ENCODE measurements around the gene UNC119B.
"Not testable (repeated sequence)": the region's sequence is repeated elsewhere in the genome, so short reads cannot be mapped to it uniquely, and the experiment has no call there.

UNC119B gene

DNA sequence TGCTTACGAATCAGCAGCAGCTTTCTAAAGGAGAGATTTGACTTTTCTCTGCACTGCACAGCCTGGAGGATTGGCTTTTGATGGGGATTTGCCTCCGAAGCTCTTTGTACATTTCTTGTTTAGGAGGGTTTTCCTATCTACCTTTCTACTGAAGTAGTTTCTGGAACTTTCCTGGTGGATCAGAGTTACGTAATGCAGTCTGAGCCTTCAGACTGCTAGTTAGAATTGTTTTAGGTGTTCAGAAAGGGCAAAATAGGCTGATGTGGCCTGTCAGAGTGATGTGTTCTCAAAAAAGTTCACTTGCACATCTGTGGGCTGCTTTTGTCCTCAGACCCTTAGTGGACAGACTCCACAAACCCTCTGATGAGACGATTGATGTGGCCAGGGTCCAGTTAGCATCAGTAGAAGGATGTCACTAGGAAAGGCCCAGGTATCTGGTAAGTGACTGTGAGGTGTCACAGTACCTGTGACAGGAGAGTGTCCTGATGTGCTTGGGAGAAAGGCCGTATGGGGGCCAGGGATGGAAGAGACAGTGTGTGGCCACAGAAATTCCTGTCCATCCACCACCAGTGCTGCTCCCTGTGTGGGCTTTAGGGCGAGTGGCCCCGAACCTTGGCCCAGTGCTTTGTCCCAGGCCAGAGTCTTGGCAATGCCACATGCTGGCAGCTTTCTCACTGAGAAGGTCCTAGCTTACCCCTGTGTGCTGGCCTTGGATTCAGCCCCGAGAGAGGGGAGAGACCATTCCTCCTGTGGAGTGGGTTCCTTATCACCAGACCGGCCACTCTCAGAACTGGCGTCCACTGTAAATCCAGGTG lies 10.9 kb downstream of the UNC119B start:
- Histone ChIP-seq H3K4me1 (ENCODE audit: control insufficient read depth, insufficient read depth, low read length) (peaks cover 56% of the 10 kb centered on the region), H3K9me3 (ENCODE audit: control insufficient read depth, low read length) (no peaks in the 10 kb centered on the region), H3K36me3 (ENCODE audit: control insufficient read depth, insufficient read depth, low read length, severe bottlenecking) (peaks cover 43% of the 10 kb centered on the region), H3K9ac (ENCODE audit: low read length) (peak overlapping the region; percentile 77), H3K27me3 (replicated peaks; ENCODE audit: control insufficient read depth, insufficient read depth, low read length) (no peaks in the 10 kb centered on the region), H3K4me3 (ENCODE audit: low read length) (peak overlapping the region; percentile 43)
- DNase-seq (ENCODE audit: low read depth) = no peak

GRCh38 chr12:120721866-120722265 lies 11.6 kb downstream of the UNC119B start:
- Histone ChIP-seq H3K4me3 (ENCODE audit: low read length) (no peak overlapping the region), H3K36me3 (ENCODE audit: control insufficient read depth, insufficient read depth, low read length, severe bottlenecking) (peaks cover 36% of the 10 kb centered on the region), H3K4me1 (ENCODE audit: control insufficient read depth, insufficient read depth, low read length) (peaks cover 61% of the 10 kb centered on the region), H3K9me3 (ENCODE audit: control insufficient read depth, low read length) (no peaks in the 10 kb centered on the region), H3K27me3 (replicated peaks; ENCODE audit: control insufficient read depth, insufficient read depth, low read length) (no peaks in the 10 kb centered on the region), H3K9ac (ENCODE audit: low read length) (peak overlapping the region; percentile 77)
- DNase-seq (ENCODE audit: low read depth) = no peak

DNA sequence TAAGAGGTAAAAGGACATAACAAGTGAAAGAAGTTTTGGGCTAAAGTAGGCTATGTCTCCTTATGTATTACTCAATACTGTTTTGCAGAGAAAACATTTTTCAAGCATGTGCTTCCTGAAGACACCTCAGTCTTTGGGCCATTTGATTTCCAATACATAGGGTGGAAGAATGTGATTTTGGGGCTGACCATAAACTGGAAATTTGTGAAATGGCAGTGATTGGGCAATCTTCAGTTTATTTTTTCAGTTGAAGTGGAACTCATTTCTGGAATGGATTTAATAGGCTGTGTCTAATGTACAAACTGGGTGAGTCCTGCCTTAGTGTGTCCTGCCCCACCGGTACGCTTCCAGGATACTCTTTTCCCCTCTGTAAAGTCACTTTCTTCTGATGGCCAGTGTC lies 12.5 kb downstream of the UNC119B start:
- peak; percentile 61 for DNase-seq (ENCODE audit: low read depth)
- Histone ChIP-seq H3K36me3 (ENCODE audit: control insufficient read depth, insufficient read depth, low read length, severe bottlenecking) (peaks cover 38% of the 10 kb centered on the region), H3K27me3 (replicated peaks; ENCODE audit: control insufficient read depth, insufficient read depth, low read length) (no peaks in the 10 kb centered on the region)

GRCh38 chr12:120724720-120725119 lies 14.5 kb downstream of the UNC119B start:
- H3K36me3 ChIP-seq (ENCODE audit: control insufficient read depth, insufficient read depth, low read length, severe bottlenecking) = peaks cover 37% of the 10 kb centered on the region
- no peak for DNase-seq (ENCODE audit: low read depth)
- no peak overlapping the region for H3K9ac ChIP-seq (ENCODE audit: low read length)
- no peak overlapping the region for H3K4me3 ChIP-seq (ENCODE audit: low read length)
- H3K9me3 ChIP-seq (ENCODE audit: control insufficient read depth, low read length) = no peaks in the 10 kb centered on the region
- no peaks in the 10 kb centered on the region for H3K27me3 ChIP-seq (replicated peaks; ENCODE audit: control insufficient read depth, insufficient read depth, low read length)
- H3K4me1 ChIP-seq (ENCODE audit: control insufficient read depth, insufficient read depth, low read length) = peaks cover 52% of the 10 kb centered on the region

More for the DNA sequence above, 12.5 kb downstream of the UNC119B start:
- Histone ChIP-seq H3K9me3 (ENCODE audit: control insufficient read depth, low read length) (no peaks in the 10 kb centered on the region), H3K4me1 (ENCODE audit: control insufficient read depth, insufficient read depth, low read length) (peaks cover 64% of the 10 kb centered on the region), H3K9ac (ENCODE audit: low read length) (peak overlapping the region; percentile 13), H3K4me3 (ENCODE audit: low read length) (peak overlapping the region; percentile 4)

DNA sequence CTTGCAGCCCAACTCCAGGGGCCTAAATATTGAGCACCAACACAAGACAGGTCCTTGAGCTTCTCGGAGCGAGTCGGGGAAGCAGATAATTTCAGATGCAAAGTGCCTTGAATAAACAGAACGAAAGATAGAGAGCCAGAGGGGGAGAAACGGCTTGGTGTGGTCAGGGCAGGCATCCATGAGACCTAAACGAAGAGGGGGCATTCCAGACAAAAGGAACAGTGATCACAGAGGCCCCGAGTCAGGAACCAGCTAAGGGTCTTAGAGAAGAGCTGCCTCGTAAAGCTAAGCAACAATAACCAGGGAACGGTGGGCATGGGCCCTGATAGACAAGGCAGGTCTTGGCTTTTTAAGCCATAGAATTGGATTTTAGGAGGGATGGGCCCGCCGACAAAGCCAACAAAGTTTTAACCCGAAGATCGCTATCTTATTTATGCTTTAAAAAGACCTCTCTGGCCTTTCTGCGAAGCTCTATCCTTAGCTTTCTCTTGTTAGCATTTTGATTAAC lies 14.9 kb downstream of the UNC119B start:
- H3K9me3 ChIP-seq (ENCODE audit: control insufficient read depth, low read length) = no peaks in the 10 kb centered on the region
- peaks cover 48% of the 10 kb centered on the region for H3K4me1 ChIP-seq (ENCODE audit: control insufficient read depth, insufficient read depth, low read length)
- no peak for DNase-seq (ENCODE audit: low read depth)
- H3K36me3 ChIP-seq (ENCODE audit: control insufficient read depth, insufficient read depth, low read length, severe bottlenecking) = peaks cover 36% of the 10 kb centered on the region
- H3K9ac ChIP-seq (ENCODE audit: low read length) = peak overlapping the region; percentile 91
- no peaks in the 10 kb centered on the region for H3K27me3 ChIP-seq (replicated peaks; ENCODE audit: control insufficient read depth, insufficient read depth, low read length)
- peak overlapping the region; percentile 89 for H3K4me3 ChIP-seq (ENCODE audit: low read length)

DNA sequence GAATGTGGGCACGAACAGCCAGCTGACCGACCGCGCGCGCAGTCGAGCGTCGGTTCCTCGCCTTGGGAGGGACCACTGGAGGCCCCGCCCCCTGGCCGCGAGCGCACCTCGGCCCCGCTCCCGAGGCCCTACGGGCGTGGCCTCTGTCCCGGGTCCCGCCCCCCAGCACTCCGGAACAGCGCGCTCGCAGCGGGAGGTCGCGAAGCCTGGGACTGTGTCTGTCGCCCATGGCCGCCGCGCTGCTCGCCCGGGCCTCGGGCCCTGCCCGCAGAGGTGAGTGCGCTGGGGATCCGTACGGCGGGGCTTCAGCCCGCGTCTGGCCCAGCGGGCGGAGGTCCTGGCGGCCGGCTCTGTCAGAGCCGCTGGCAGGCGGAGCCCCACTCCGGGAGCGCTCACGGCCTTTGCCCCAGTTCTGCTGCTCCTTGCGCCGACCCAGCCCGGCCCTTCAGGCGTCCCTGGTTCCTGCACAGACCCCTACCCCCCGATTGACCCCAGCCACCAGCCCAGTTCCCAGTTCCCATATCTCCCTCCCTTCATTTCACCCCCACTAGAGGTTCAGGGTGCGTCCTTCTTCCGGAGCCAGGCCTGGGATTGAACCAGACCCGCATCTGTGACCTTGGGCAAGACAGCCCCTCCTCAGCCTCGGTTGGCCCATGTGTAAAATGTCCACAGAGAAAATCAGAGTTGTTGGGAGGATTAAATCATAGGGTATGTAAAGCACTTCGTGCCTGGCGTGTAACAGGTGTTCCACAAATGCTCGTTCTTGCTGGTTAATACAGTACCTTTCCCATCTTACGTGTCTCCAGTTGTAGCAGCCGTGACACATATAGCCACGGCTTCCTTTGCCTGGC lies 15.6 kb downstream of the UNC119B start, which contains the start of gene ACADS:
Gene ACADS (plus strand): TSS at position 168 of the 851 bp plus-strand sequence. CDS start 60 bp downstream, at position 228.
- Histone ChIP-seq H3K27me3 (replicated peaks; ENCODE audit: control insufficient read depth, insufficient read depth, low read length) (no peaks in the 10 kb centered on the region), H3K9ac (ENCODE audit: low read length) (peak within 1 kb of the TSS; percentile 91), H3K4me3 (ENCODE audit: low read length) (peak within 1 kb of the TSS; percentile 89), H3K36me3 (ENCODE audit: control insufficient read depth, insufficient read depth, low read length, severe bottlenecking) (peaks cover 41% of the 10 kb centered on the region), H3K4me1 (ENCODE audit: control insufficient read depth, insufficient read depth, low read length) (peaks cover 41% of the 10 kb centered on the region), H3K9me3 (ENCODE audit: control insufficient read depth, low read length) (no peaks in the 10 kb centered on the region)
- peak; percentile 91 for DNase-seq (ENCODE audit: low read depth)

DNA sequence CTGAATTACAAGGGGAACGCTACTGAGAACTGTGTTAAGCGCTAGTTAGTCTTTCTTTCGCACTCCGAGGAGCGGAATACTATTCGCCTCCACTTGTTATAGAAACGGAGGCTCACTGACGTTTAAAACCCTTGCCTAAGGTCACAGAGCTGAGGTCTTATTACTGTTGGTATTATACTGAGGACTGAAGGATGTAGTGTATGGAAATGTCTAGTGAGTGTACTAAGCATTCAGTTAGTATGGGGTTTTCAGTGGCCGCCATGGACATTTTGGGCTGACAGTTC lies 16.2 kb downstream of the UNC119B start:
- Histone ChIP-seq H3K9me3 (ENCODE audit: control insufficient read depth, low read length) (no peaks in the 10 kb centered on the region), H3K4me1 (ENCODE audit: control insufficient read depth, insufficient read depth, low read length) (peaks cover 35% of the 10 kb centered on the region), H3K27me3 (replicated peaks; ENCODE audit: control insufficient read depth, insufficient read depth, low read length) (no peaks in the 10 kb centered on the region), H3K36me3 (ENCODE audit: control insufficient read depth, insufficient read depth, low read length, severe bottlenecking) (peaks cover 41% of the 10 kb centered on the region), H3K9ac (ENCODE audit: low read length) (peak overlapping the region; percentile 91), H3K4me3 (ENCODE audit: low read length) (peak overlapping the region; percentile 89)
- DNase-seq (ENCODE audit: low read depth) = no peak

DNA sequence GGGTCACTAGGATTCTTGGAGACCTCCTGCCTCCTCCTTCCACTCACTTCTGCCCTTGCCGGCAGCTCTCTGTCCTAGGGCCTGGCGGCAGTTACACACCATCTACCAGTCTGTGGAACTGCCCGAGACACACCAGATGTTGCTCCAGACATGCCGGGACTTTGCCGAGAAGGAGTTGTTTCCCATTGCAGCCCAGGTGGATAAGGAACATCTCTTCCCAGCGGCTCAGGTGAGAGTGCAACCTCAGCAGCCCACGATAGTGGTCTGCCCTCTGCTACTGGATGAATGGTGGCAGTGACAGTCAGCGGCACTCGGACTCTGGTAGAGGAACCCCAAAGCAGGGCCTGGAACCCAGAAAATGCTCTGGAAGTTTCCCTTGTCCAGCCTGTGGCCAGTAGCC lies 16.7 kb downstream of the UNC119B start:
- no peak overlapping the region for H3K9ac ChIP-seq (ENCODE audit: low read length)
- H3K4me3 ChIP-seq (ENCODE audit: low read length) = peak overlapping the region; percentile 89
- no peaks in the 10 kb centered on the region for H3K9me3 ChIP-seq (ENCODE audit: control insufficient read depth, low read length)
- H3K4me1 ChIP-seq (ENCODE audit: control insufficient read depth, insufficient read depth, low read length) = peaks cover 30% of the 10 kb centered on the region
- no peaks in the 10 kb centered on the region for H3K27me3 ChIP-seq (replicated peaks; ENCODE audit: control insufficient read depth, insufficient read depth, low read length)
- no peak for DNase-seq (ENCODE audit: low read depth)
- peaks cover 37% of the 10 kb centered on the region for H3K36me3 ChIP-seq (ENCODE audit: control insufficient read depth, insufficient read depth, low read length, severe bottlenecking)

GRCh38 chr12:120732198-120732597 lies 21.9 kb downstream of the UNC119B start:
- H3K4me3 ChIP-seq (ENCODE audit: low read length); H3K9ac ChIP-seq (ENCODE audit: low read length); H3K9me3 ChIP-seq (ENCODE audit: control insufficient read depth, low read length); DNase-seq (ENCODE audit: low read depth); H3K27me3 ChIP-seq (replicated peaks; ENCODE audit: control insufficient read depth, insufficient read depth, low read length); H3K4me1 ChIP-seq (ENCODE audit: control insufficient read depth, insufficient read depth, low read length): not testable (repeated sequence)
- H3K36me3 ChIP-seq (ENCODE audit: control insufficient read depth, insufficient read depth, low read length, severe bottlenecking) = peaks cover 32% of the 10 kb centered on the region

DNA sequence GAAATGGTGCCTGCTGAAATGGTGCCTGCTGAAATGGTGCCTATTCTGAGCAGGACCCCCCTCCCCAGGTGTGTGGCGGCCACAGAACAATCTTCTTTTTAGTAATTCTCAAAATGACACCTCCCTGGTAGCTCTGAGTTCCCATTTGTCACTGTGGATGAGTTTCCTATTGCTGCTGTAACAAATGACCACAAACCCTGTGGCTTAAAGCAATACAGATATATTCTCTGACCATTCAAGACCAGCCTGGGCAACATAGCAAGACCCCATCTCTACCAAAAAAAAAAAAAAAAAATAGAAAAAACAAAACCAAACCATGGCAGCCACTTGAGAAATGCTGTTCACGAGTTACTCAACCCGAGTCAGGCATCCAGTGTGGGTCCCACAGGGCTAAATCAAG lies 23.3 kb downstream of the UNC119B start:
- Histone ChIP-seq H3K36me3 (ENCODE audit: control insufficient read depth, insufficient read depth, low read length, severe bottlenecking) (peaks cover 26% of the 10 kb centered on the region), H3K4me3 (ENCODE audit: low read length) (no peak overlapping the region), H3K27me3 (replicated peaks; ENCODE audit: control insufficient read depth, insufficient read depth, low read length) (no peaks in the 10 kb centered on the region), H3K9me3 (ENCODE audit: control insufficient read depth, low read length) (no peaks in the 10 kb centered on the region), H3K4me1 (ENCODE audit: control insufficient read depth, insufficient read depth, low read length) (no peaks in the 10 kb centered on the region), H3K9ac (ENCODE audit: low read length) (no peak overlapping the region)
- no peak for DNase-seq (ENCODE audit: low read depth)

DNA sequence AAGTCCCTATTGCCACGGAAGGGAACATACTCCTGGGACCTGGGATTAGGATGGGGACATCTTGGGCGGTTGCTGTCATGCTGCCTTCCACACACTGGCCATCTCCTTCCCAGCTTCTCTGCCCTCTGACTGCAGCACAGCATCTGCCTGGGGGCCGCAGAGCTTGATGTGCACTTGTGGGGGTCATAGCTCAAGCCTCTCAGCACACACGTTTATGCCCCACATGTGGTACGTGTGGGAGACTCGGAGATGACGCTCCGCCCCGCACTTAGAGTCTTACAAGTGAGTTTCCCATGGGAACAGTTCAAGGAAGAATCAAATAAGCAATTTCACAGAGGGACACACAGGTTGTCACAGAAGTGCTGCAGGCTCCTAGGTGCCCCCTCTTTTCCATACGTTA lies 24.0 kb downstream of the UNC119B start:
- no peak overlapping the region for H3K4me3 ChIP-seq (ENCODE audit: low read length)
- H3K9ac ChIP-seq (ENCODE audit: low read length) = no peak overlapping the region
- peaks cover 26% of the 10 kb centered on the region for H3K36me3 ChIP-seq (ENCODE audit: control insufficient read depth, insufficient read depth, low read length, severe bottlenecking)
- no peak for DNase-seq (ENCODE audit: low read depth)
- H3K4me1 ChIP-seq (ENCODE audit: control insufficient read depth, insufficient read depth, low read length) = no peaks in the 10 kb centered on the region
- no peaks in the 10 kb centered on the region for H3K27me3 ChIP-seq (replicated peaks; ENCODE audit: control insufficient read depth, insufficient read depth, low read length)
- no peaks in the 10 kb centered on the region for H3K9me3 ChIP-seq (ENCODE audit: control insufficient read depth, low read length)
